Transverse colon (tissue), 4 donors: ENCODE measurements around the gene NOM1. TPM values are rescaled to one million over a fixed set of nuclear protein-coding genes. Genes with fewer than 3 reads are reported as not detected.

ENCODE experiments used
- DNase-seq: peaks from one replicate; pipeline ENCODE4 v3.0.0-alpha.2; 2019
- H3K27ac ChIP-seq, 4 donors: fragments of 200-600 bp; sonication (generic); 2 replicates each; pipeline ENCODE4 v1.5.1; 2016 to 2018; ENCODE audit warnings: inconsistent platforms in 4 of 4
- H3K27me3 ChIP-seq: fragments of 200-600 bp; sonication (generic); 2 replicates; pipeline ENCODE4 v1.5.1; 2017; ENCODE audit warnings: inconsistent platforms
- H3K36me3 ChIP-seq, 4 donors: fragments of 200-600 bp; sonication (generic); 2 replicates each; pipeline ENCODE4 v1.5.1; 2017 to 2019; ENCODE audit warnings: inconsistent platforms in 4 of 4
- H3K4me1 ChIP-seq, 4 donors: fragments of 200-600 bp; sonication (generic); 2 replicates each; pipeline ENCODE4 v1.5.1; 2017 to 2020; ENCODE audit warnings: inconsistent platforms in 4 of 4
- H3K4me3 ChIP-seq, 4 donors: fragments of 200-600 bp; sonication (generic); 1 replicate in 1 of 4; 2 replicates in 3 of 4; pipeline versions ENCODE4 v1.5.1 to v1.6.1; 2017 to 2019; ENCODE audit warnings: inconsistent platforms in 4 of 4
- H3K9me3 ChIP-seq, 2 donors: fragments of 200-600 bp; sonication (generic); 2 replicates each; pipeline ENCODE4 v1.5.1; 2017 to 2019; ENCODE audit warnings: inconsistent platforms in 2 of 2
- CTCF ChIP-seq, 5 experiments: fragments of 200-600 bp in 3 of 5; fragments of 450-650 bp in 2 of 5; sonication (generic) in 3 of 5; IDR thresholded peaks; 1 replicate in 2 of 5; 2 replicates in 3 of 5; pipeline ENCODE4 v1.5.1; 2016 to 2017; ENCODE audit warnings: antibody characterized with exemption in 5 of 5, inconsistent platforms in 3 of 5, mild to moderate bottlenecking in 2 of 5, moderate library complexity in 1 of 5
- EP300 ChIP-seq: sonication (generic); formaldehyde crosslinking; IDR thresholded peaks from one replicate; pipeline ENCODE4 v1.6.1; 2017; ENCODE audit warnings: antibody characterized with exemption, low read depth
- POLR2A ChIP-seq: fragments of 450-650 bp; IDR thresholded peaks from one replicate; pipeline ENCODE4 v1.6.1; 2016; ENCODE audit warnings: antibody characterized with exemption, mild to moderate bottlenecking, moderate library complexity
- POLR2AphosphoS5 ChIP-seq, 3 donors: sonication (generic); formaldehyde crosslinking; IDR thresholded peaks; one replicate each; pipeline ENCODE4 v1.6.1; 2016; ENCODE audit warnings: antibody characterized with exemption in 3 of 3
- WGBS, 2 donors: methylation state at CpG; one replicate each; pipeline ENCODE4 v1.1.5; 2018; ENCODE audit warnings: low coverage in 1 of 2; 5-methylcytosine and 5-hydroxymethylcytosine counted together
- in situ Hi-C, 4 donors: fragments of 200-750 bp; cut with MboI; loops; one replicate each; pipeline versions ENCODE4 v1.15.0 to v1.15.1; 2017; ENCODE audit warnings: low sequenced_read_pairs in 3 of 4, low pct_ligation_motif_present in 1 of 4, low pct_unique_long_range_greater_than_20kb in 1 of 4
- intact Hi-C: fragments of 100-400 bp; cut with DNase I; formaldehyde crosslinking; loops from one replicate; pipeline ENCODE4 v1.15.1; 2023; ENCODE audit warnings: low total_unique reads
- total RNA-seq, 4 donors: library from RNA; depleted of rRNA; stranded (reverse); fragments of >200 nt; gene quantifications; one replicate each; pipeline ENCODE4 v1.1.0, GENCODE V29; 2016

The NOM1 gene
- total RNA-seq, 4 donors from 2014 or later = 6.6 to 22.4 (median 15.2) TPM

- in situ Hi-C loops (no loop called here), intact Hi-C loops (loop anchor here (10.0 kb wide), 1 partner anchor 334 kb away; no protein-coding TSS in a partner anchor)
- H3K27me3 ChIP-seq = peaks cover 39% of the 10 kb centered on the region
- TF ChIP-seq POLR2A = no peak
- TF ChIP-seq POLR2AphosphoS5 (IDR thresholded peaks at IDR 0.05) = no peak
- no peak for TF ChIP-seq CTCF (IDR thresholded peaks at IDR 0.05)
- TF ChIP-seq EP300 = no peak
- H3K4me3 ChIP-seq = no peak overlapping the region
- no peaks in the 10 kb centered on the region for H3K4me1 ChIP-seq
- no peak overlapping the region for H3K27ac ChIP-seq
- no peak for DNase-seq
- H3K9me3 ChIP-seq = no peaks in the 10 kb centered on the region
- H3K36me3 ChIP-seq = no peaks in the 10 kb centered on the region
- WGBS, 2 donors = 90 to 93% methylated on average over 32 to 57 of the region's 57 CpGs
Observed at GRCh38 chr7:156940421-156941122, 8.9 kb upstream of the NOM1 start.

GRCh38 chr7:156941393-156942182, 7.9 kb upstream of the NOM1 start:
- intact Hi-C loops (loop anchor here (10.0 kb wide), 1 partner anchor 333 kb away; no protein-coding TSS in a partner anchor), in situ Hi-C loops (no loop called here)
- Histone ChIP-seq H3K4me1 (no peaks in the 10 kb centered on the region), H3K27ac (no peak overlapping the region), H3K36me3 (no peaks in the 10 kb centered on the region), H3K4me3 (no peak overlapping the region), H3K9me3 (no peaks in the 10 kb centered on the region), H3K27me3 (peaks cover 49% of the 10 kb centered on the region)
- no peak for DNase-seq
- no peak for TF ChIP-seq EP300
- TF ChIP-seq POLR2A = no peak
- TF ChIP-seq POLR2AphosphoS5 (IDR thresholded peaks at IDR 0.05) = no peak
- TF ChIP-seq CTCF (IDR thresholded peaks at IDR 0.05) = no peak
- WGBS, 2 donors = 95 to 97% methylated on average over 72 to 92 of the region's 92 CpGs

- H3K4me3 ChIP-seq = no peak overlapping the region
- no peaks in the 10 kb centered on the region for H3K36me3 ChIP-seq
- 74% methylated on average over 19 of the region's 24 CpGs; no CpG with 5 or more reads in 1 of the 2 donors for WGBS, 2 donors
- in situ Hi-C loops = no loop called here
- H3K27ac ChIP-seq = no peak overlapping the region
- H3K9me3 ChIP-seq = no peaks in the 10 kb centered on the region
- H3K4me1 ChIP-seq = no peaks in the 10 kb centered on the region
- no peak for DNase-seq
- peaks cover 53% of the 10 kb centered on the region for H3K27me3 ChIP-seq
- TF ChIP-seq POLR2AphosphoS5 (IDR thresholded peaks at IDR 0.05) (no peak), EP300 (no peak), CTCF (IDR thresholded peaks at IDR 0.05) (no peak), POLR2A (no peak)
- intact Hi-C loops = loop anchor here (10.0 kb wide), 1 partner anchor 332 kb away; no protein-coding TSS in a partner anchor
Observed at GRCh38 chr7:156942708-156943090, 6.8 kb upstream of the NOM1 start.
